ENCODE measurements around the gene HDAC7. TPM values are rescaled to one million over a fixed set of nuclear protein-coding genes. Genes with fewer than 3 reads are reported as not detected.
"Not testable (repeated sequence)": the region's sequence is repeated elsewhere in the genome, so short reads cannot be mapped to it uniquely, and the experiment has no call there.

Gene HDAC7
- total and polyA plus RNA-seq, 12 donors: 9.1 to 184 (median 147) TPM

GRCh38 chr12:47844264-47845019 is 24.7 kb upstream of the HDAC7 start:
- no peaks in the 10 kb centered on the region for H3K9me3 ChIP-seq (replicated peaks in 1 of 3)
- WGBS, 4 donors: 74 to 85% (median 77%) methylated on average over 12 to 28 of the region's 28 CpGs
- no peaks in the 10 kb centered on the region for H3K4me1 ChIP-seq (replicated peaks in 1 of 2)
- no peak for TF ChIP-seq POLR2A (IDR thresholded peaks at IDR 0.05)
- no peak for TF ChIP-seq CTCF (IDR thresholded peaks at IDR 0.05)
- peak in 1 of 7 donors; percentile 25 for DNase-seq
- H3K4me3 ChIP-seq: no peak overlapping the region
- no peak overlapping the region for H3K27ac ChIP-seq
- no peaks in the 10 kb centered on the region for H3K27me3 ChIP-seq
- intact Hi-C loops (cut with DNase I): no loop called here
- peaks cover 0 to 15% of the 10 kb centered on the region in 2 donors for H3K36me3 ChIP-seq (replicated peaks in 1 of 2)

GRCh38 chr12:47843226-47843980 is 23.7 kb upstream of the HDAC7 start:
- intact Hi-C loops (cut with DNase I): no loop called here
- WGBS, 4 donors: 88 to 93% (median 91%) methylated on average over 17 to 25 of the region's 25 CpGs
- H3K9me3 ChIP-seq (replicated peaks in 1 of 3): no peaks in the 10 kb centered on the region
- no peak overlapping the region for H3K27ac ChIP-seq
- no peak for TF ChIP-seq CTCF (IDR thresholded peaks at IDR 0.05)
- no peaks in the 10 kb centered on the region for H3K4me1 ChIP-seq (replicated peaks in 1 of 2)
- H3K36me3 ChIP-seq (replicated peaks in 1 of 2): peaks cover 0 to 15% of the 10 kb centered on the region in 2 donors
- peak in 1 of 7 donors; percentile 16 for DNase-seq
- no peaks in the 10 kb centered on the region for H3K27me3 ChIP-seq
- no peak overlapping the region for H3K4me3 ChIP-seq

GRCh38 chr12:47842543-47842942 is 22.8 kb upstream of the HDAC7 start:
- H3K9me3 ChIP-seq (replicated peaks in 1 of 3); H3K4me3 ChIP-seq; H3K4me1 ChIP-seq (replicated peaks in 1 of 2); H3K27ac ChIP-seq; intact Hi-C loops (cut with DNase I); H3K27me3 ChIP-seq: not testable (repeated sequence)
- WGBS, 4 donors: 86 to 94% (median 93%) methylated on average over 9 to 12 of the region's 12 CpGs
- peak in 1 of 7 donors; percentile 7 for DNase-seq
- peaks cover 0 to 15% of the 10 kb centered on the region in 2 donors for H3K36me3 ChIP-seq (replicated peaks in 1 of 2)

- Histone ChIP-seq H3K27me3 (no peaks in the 10 kb centered on the region), H3K4me1 (replicated peaks in 1 of 2) (no peaks in the 10 kb centered on the region), H3K9me3 (replicated peaks in 1 of 3) (no peaks in the 10 kb centered on the region), H3K4me3 (no peak overlapping the region), H3K36me3 (replicated peaks in 1 of 2) (peaks cover 0 to 15% of the 10 kb centered on the region in 2 donors), H3K27ac (no peak overlapping the region)
- intact Hi-C loops (cut with DNase I): no loop called here
- DNase-seq: peak in 3 of 7 donors; percentile 15 to 42 (median 18)
- no peak for TF ChIP-seq CTCF (IDR thresholded peaks at IDR 0.05)
- no peak for TF ChIP-seq POLR2A (IDR thresholded peaks at IDR 0.05)
- 43 to 57% (median 49%) methylated on average over 4 of the region's 4 CpGs for WGBS, 4 donors
These were observed 22.2 kb upstream of the HDAC7 start for GRCh38 chr12:47841910-47842309.

Measured in adrenal gland (tissue), 12 donors.